ENCODE data around the gene MTFMT. TPM values are rescaled to one million over a fixed set of nuclear protein-coding genes. Genes with fewer than 3 reads are reported as not detected.

The MTFMT gene
- total and polyA plus RNA-seq, 8 donors = 1.9 to 6.6 (median 3.9) TPM

DNA sequence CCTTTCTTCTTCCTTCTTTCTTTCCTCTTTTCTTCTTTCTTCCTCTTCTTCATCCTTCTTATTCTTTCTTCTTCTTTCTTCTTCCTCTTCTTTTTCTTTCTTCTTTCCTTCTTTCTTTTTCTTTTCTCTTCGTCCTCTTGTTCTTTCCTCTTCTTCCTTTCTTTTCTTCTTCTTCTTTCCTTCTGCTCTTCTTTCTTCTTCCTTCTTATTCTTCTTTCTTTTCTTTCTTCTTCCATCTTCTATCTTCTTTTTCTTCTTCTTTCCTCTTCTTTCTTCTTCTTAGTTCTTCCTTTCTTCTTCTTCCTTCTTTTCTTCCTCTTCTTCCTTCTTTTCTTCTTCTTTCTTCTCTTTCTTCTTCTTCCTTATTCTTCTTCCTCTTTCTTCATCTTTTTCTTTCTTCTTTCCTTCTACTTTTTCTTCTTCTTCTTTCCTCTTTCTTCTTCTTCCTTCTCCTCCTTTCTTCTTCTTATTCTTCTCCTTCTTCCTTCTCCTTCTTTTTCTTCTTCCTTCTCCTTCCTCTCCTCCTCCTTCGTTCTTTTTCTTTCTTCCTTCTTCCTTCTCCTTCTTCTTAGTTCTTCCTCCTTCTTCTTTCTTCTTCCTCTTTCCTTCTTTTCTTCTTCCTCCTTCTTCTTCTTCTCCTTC is 77.5 kb downstream of the MTFMT start:
- Histone ChIP-seq H3K27ac (no peak overlapping the region), H3K27me3 (no peaks in the 10 kb centered on the region), H3K4me3 (no peak overlapping the region), H3K9me3 (no peaks in the 10 kb centered on the region), H3K4me1 (no peaks in the 10 kb centered on the region), H3K36me3 (peaks cover 0 to 3% (median 0%) of the 10 kb centered on the region in 3 donors)
- intact Hi-C loops (cut with DNase I) = no loop called here
- TF ChIP-seq, protein P1, sequence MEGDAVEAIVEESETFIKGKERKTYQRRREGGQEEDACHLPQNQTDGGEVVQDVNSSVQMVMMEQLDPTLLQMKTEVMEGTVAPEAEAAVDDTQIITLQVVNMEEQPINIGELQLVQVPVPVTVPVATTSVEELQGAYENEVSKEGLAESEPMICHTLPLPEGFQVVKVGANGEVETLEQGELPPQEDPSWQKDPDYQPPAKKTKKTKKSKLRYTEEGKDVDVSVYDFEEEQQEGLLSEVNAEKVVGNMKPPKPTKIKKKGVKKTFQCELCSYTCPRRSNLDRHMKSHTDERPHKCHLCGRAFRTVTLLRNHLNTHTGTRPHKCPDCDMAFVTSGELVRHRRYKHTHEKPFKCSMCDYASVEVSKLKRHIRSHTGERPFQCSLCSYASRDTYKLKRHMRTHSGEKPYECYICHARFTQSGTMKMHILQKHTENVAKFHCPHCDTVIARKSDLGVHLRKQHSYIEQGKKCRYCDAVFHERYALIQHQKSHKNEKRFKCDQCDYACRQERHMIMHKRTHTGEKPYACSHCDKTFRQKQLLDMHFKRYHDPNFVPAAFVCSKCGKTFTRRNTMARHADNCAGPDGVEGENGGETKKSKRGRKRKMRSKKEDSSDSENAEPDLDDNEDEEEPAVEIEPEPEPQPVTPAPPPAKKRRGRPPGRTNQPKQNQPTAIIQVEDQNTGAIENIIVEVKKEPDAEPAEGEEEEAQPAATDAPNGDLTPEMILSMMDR (IDR thresholded peaks at IDR 0.05) = no peak
- 89 to 93% methylated on average over 2 of the region's 2 CpGs for WGBS, 2 donors
- DNase-seq (no peak), ATAC-seq (no peak), FAIRE-seq (no peak)

Other genes with a start within 250 kb of the MTFMT start
- gene PIF1, start 204.0 kb downstream of the MTFMT start, total RNA-seq = under 1 TPM in 4 of 6 donors, not detected in 2; 0.06 to 0.66 (median 0.31) TPM
- under 1 TPM; 0.38 to 0.47 TPM for gene PIF1, start 204.0 kb downstream of the MTFMT start, polyA plus RNA-seq
- gene PLEKHO2, start 187.7 kb downstream of the MTFMT start, total RNA-seq = 10 to 100 TPM in 1 of 6 donors, 1 to 10 TPM in 5; 1.3 to 13.5 (median 4.4) TPM
- gene PLEKHO2, start 187.7 kb downstream of the MTFMT start, polyA plus RNA-seq = 1 to 10 TPM; 5.0 to 7.4 TPM
- gene ANKDD1A, start 117.7 kb downstream of the MTFMT start, total RNA-seq = 1 to 10 TPM; 2.0 to 4.9 (median 3.8) TPM
- 1 to 10 TPM; 2.2 to 4.6 TPM for gene ANKDD1A, start 117.7 kb downstream of the MTFMT start, polyA plus RNA-seq
- gene SPG21, start 39.7 kb downstream of the MTFMT start, total RNA-seq = 10 to 100 TPM; 26.3 to 40.2 (median 29.5) TPM
- 10 to 100 TPM; 21.1 to 39.1 TPM for gene SPG21, start 39.7 kb downstream of the MTFMT start, polyA plus RNA-seq
- under 1 TPM in 2 of 6 donors, not detected in 4; 0.26 to 0.49 TPM for gene SLC51B, start 15.7 kb upstream of the MTFMT start, total RNA-seq
- 1 to 10 TPM in 1 of 2 donors, not detected in 1; 1.1 TPM for gene SLC51B, start 15.7 kb upstream of the MTFMT start, polyA plus RNA-seq
- gene RASL12, start 38.4 kb upstream of the MTFMT start, total RNA-seq = 1 to 10 TPM in 3 of 6 donors, under 1 TPM in 3; 0.28 to 4.2 (median 1.2) TPM
- gene RASL12, start 38.4 kb upstream of the MTFMT start, polyA plus RNA-seq = 1 to 10 TPM; 2.8 TPM
- not detected for gene KBTBD13, start 47.1 kb upstream of the MTFMT start, total RNA-seq
- not detected for gene KBTBD13, start 47.1 kb upstream of the MTFMT start, polyA plus RNA-seq
- 1 to 10 TPM; 1.5 to 3.3 (median 2.4) TPM for gene UBAP1L, start 85.6 kb upstream of the MTFMT start, total RNA-seq
- gene UBAP1L, start 85.6 kb upstream of the MTFMT start, polyA plus RNA-seq = 10 to 100 TPM in 1 of 2 donors, 1 to 10 TPM in 1; 7.9 to 11.4 TPM
- 10 to 100 TPM in 3 of 6 donors, 1 to 10 TPM in 3; 7.3 to 13.1 (median 9.5) TPM for gene PDCD7, start 104.2 kb upstream of the MTFMT start, total RNA-seq
- gene PDCD7, start 104.2 kb upstream of the MTFMT start, polyA plus RNA-seq = 1 to 10 TPM; 7.3 to 9.8 TPM
- gene CLPX, start 155.7 kb upstream of the MTFMT start, total RNA-seq = 10 to 100 TPM; 17.6 to 31.1 (median 20.9) TPM
- gene CLPX, start 155.7 kb upstream of the MTFMT start, polyA plus RNA-seq = 1 to 10 TPM; 6.3 to 8.3 TPM
- gene CILP, start 181.8 kb upstream of the MTFMT start, total RNA-seq = 10 to 100 TPM in 1 of 6 donors, 1 to 10 TPM in 2, under 1 TPM in 3; 0.28 to 20.7 (median 3.1) TPM
- 1 to 10 TPM; 1.0 to 1.1 TPM for gene CILP, start 181.8 kb upstream of the MTFMT start, polyA plus RNA-seq